ENCODE data around the gene IL34. TPM values are rescaled to one million over a fixed set of nuclear protein-coding genes. Genes with fewer than 3 reads are reported as not detected.

The IL34 gene
- total and polyA plus RNA-seq, 2 donors from 2014 or later: 5.9 to 7.4 TPM

- Histone ChIP-seq H3K36me3 (ENCODE audit: control insufficient read depth in 2 of 3, insufficient read depth in 3 of 3, low read length in 3 of 3) (peaks cover 0 to 4% (median 2%) of the 10 kb centered on the region in 3 donors), H3K9ac (ENCODE audit: low read length in 3 of 3) (peak overlapping the region in 1 of 3 donors; percentile 63), H3K27ac (ENCODE audit: low read depth in 2 of 2, low read length in 2 of 2) (peak overlapping the region in 1 of 2 donors; percentile 17), H3K9me3 (ENCODE audit: control insufficient read depth in 2 of 3, insufficient read depth in 1 of 3, low read length in 3 of 3) (no peaks in the 10 kb centered on the region), H3K4me1 (ENCODE audit: control insufficient read depth in 2 of 3, insufficient read depth in 2 of 3, low read depth in 1 of 3, low read length in 3 of 3) (peaks cover 0 to 44% (median 3%) of the 10 kb centered on the region in 3 donors), H3K4me3 (ENCODE audit: low read length in 3 of 3) (no peak overlapping the region), H3K27me3 (ENCODE audit: control insufficient read depth, insufficient read depth, low read length) (no peaks in the 10 kb centered on the region)
- peak in 1 of 5 donors; percentile 53 for DNase-seq
- intact Hi-C loops (cut with DNase I): no loop called here
- FAIRE-seq: no peak
- TF ChIP-seq CTCF (IDR thresholded peaks at IDR 0.05; ENCODE audit: borderline replicate concordance, extremely low read depth, insufficient read depth): no peak
Observed at GRCh38 chr16:70682239-70683145, 36.1 kb downstream of the IL34 start.

- TF ChIP-seq CTCF (IDR thresholded peaks at IDR 0.05; ENCODE audit: borderline replicate concordance, extremely low read depth, insufficient read depth): no peak
- Histone ChIP-seq H3K9ac (ENCODE audit: low read length in 3 of 3) (peak overlapping the region in 1 of 3 donors; percentile 63), H3K27ac (ENCODE audit: low read depth in 2 of 2, low read length in 2 of 2) (peak overlapping the region; percentile 5 to 36), H3K27me3 (ENCODE audit: control insufficient read depth, insufficient read depth, low read length) (no peaks in the 10 kb centered on the region), H3K4me1 (ENCODE audit: control insufficient read depth in 2 of 3, insufficient read depth in 2 of 3, low read depth in 1 of 3, low read length in 3 of 3) (peaks cover 0 to 53% (median 3%) of the 10 kb centered on the region in 3 donors), H3K4me3 (ENCODE audit: low read length in 3 of 3) (peak overlapping the region in 1 of 3 donors; percentile 67), H3K9me3 (ENCODE audit: control insufficient read depth in 2 of 3, insufficient read depth in 1 of 3, low read length in 3 of 3) (no peaks in the 10 kb centered on the region), H3K36me3 (ENCODE audit: control insufficient read depth in 2 of 3, insufficient read depth in 3 of 3, low read length in 3 of 3) (peaks cover 0 to 2% (median 1%) of the 10 kb centered on the region in 3 donors)
- intact Hi-C loops (cut with DNase I): no loop called here
- DNase-seq: peak in 1 of 5 donors; percentile 64
- FAIRE-seq: no peak
Observed at GRCh38 chr16:70683146-70683944, 37.0 kb downstream of the IL34 start.

- Histone ChIP-seq H3K9ac (ENCODE audit: low read length in 3 of 3) (peak overlapping the region; percentile 2 to 63 (median 22)), H3K27me3 (ENCODE audit: control insufficient read depth, insufficient read depth, low read length) (no peaks in the 10 kb centered on the region), H3K36me3 (ENCODE audit: control insufficient read depth in 2 of 3, insufficient read depth in 3 of 3, low read length in 3 of 3) (peaks cover 0 to 2% (median 0%) of the 10 kb centered on the region in 3 donors), H3K9me3 (ENCODE audit: control insufficient read depth in 2 of 3, insufficient read depth in 1 of 3, low read length in 3 of 3) (no peaks in the 10 kb centered on the region), H3K4me1 (ENCODE audit: control insufficient read depth in 2 of 3, insufficient read depth in 2 of 3, low read depth in 1 of 3, low read length in 3 of 3) (peaks cover 0 to 58% (median 8%) of the 10 kb centered on the region in 3 donors), H3K27ac (ENCODE audit: low read depth in 2 of 2, low read length in 2 of 2) (peak overlapping the region; percentile 39 to 61), H3K4me3 (ENCODE audit: low read length in 3 of 3) (peak overlapping the region; percentile 64 to 67 (median 67))
- no peak for TF ChIP-seq CTCF (IDR thresholded peaks at IDR 0.05; ENCODE audit: borderline replicate concordance, extremely low read depth, insufficient read depth)
- no peak for FAIRE-seq
- intact Hi-C loops (cut with DNase I): no loop called here
- DNase-seq: peak in 1 of 5 donors; percentile 77
Observed at GRCh38 chr16:70684146-70685060, 38.0 kb downstream of the IL34 start.

Measured in kidney (tissue), 14 donors.